Hepatic stellate cell (primary cell): Measurements from ENCODE around the gene KRTAP5-5.
"Not testable (repeated sequence)": the region's sequence is repeated elsewhere in the genome, so short reads cannot be mapped to it uniquely, and the experiment has no call there.

ENCODE experiments used
- DNase-seq: peaks from one replicate; pipeline ENCODE4 v3.0.0; 2011; ENCODE audit warnings: low spot score

KRTAP5-5 gene

GRCh38 chr11:1629326-1630185, at the start of gene KRTAP5-5:
Gene KRTAP5-5 (plus strand): TSS chr11:1629775. CDS start chr11:1629841, 66 bp downstream.
- no peak for DNase-seq

GRCh38 chr11:1581976-1582375, 47.6 kb upstream of the KRTAP5-5 start:
- no peak for DNase-seq

- not testable (repeated sequence) for DNase-seq
Observed at GRCh38 chr11:1582909-1583308, 46.7 kb upstream of the KRTAP5-5 start.

GRCh38 chr11:1584661-1585370, 44.8 kb upstream of the KRTAP5-5 start, which contains the start of gene KRTAP5-1:
Gene KRTAP5-1 (minus strand): TSS chr11:1585283. CDS start chr11:1585249, 34 bp downstream.
- not testable (repeated sequence) for DNase-seq

- DNase-seq: no peak
Observed at GRCh38 chr11:1586699-1587098, 42.9 kb upstream of the KRTAP5-5 start.

- not testable (repeated sequence) for DNase-seq
Observed at GRCh38 chr11:1589191-1589963, 40.2 kb upstream of the KRTAP5-5 start.

GRCh38 chr11:1589996-1590395, 39.6 kb upstream of the KRTAP5-5 start:
- no peak for DNase-seq

GRCh38 chr11:1592628-1593027, 36.9 kb upstream of the KRTAP5-5 start:
- no peak for DNase-seq

- not testable (repeated sequence) for DNase-seq
Observed at GRCh38 chr11:1595994-1596575, 33.5 kb upstream of the KRTAP5-5 start.

- not testable (repeated sequence) for DNase-seq
Observed at GRCh38 chr11:1596576-1597121, 32.9 kb upstream of the KRTAP5-5 start.

- DNase-seq: no peak
Observed at GRCh38 chr11:1597331-1597993, 32.1 kb upstream of the KRTAP5-5 start.

GRCh38 chr11:1597994-1598380, 31.6 kb upstream of the KRTAP5-5 start, which contains the start of gene KRTAP5-2:
Gene KRTAP5-2 (minus strand): TSS chr11:1598294. CDS start chr11:1598250, 44 bp downstream.
- no peak for DNase-seq

- not testable (repeated sequence) for DNase-seq
Observed at GRCh38 chr11:1598406-1598805, 31.2 kb upstream of the KRTAP5-5 start.

- no peak for DNase-seq
Observed at GRCh38 chr11:1598816-1599215, 30.8 kb upstream of the KRTAP5-5 start.

GRCh38 chr11:1600626-1601025, 28.9 kb upstream of the KRTAP5-5 start:
- no peak for DNase-seq

GRCh38 chr11:1601663-1602062, 27.9 kb upstream of the KRTAP5-5 start:
- DNase-seq: not testable (repeated sequence)

GRCh38 chr11:1603629-1604028, 25.9 kb upstream of the KRTAP5-5 start:
- no peak for DNase-seq

- DNase-seq: no peak
Observed at GRCh38 chr11:1604181-1604580, 25.4 kb upstream of the KRTAP5-5 start.

GRCh38 chr11:1604711-1605110, 24.9 kb upstream of the KRTAP5-5 start:
- DNase-seq: no peak

GRCh38 chr11:1605923-1606322, 23.7 kb upstream of the KRTAP5-5 start:
- not testable (repeated sequence) for DNase-seq
